Left lung (tissue), 14 donors: Measurements from ENCODE around the gene TRAF3IP1. TPM values are rescaled to one million over a fixed set of nuclear protein-coding genes. Genes with fewer than 3 reads are reported as not detected.
"Not testable (repeated sequence)": the region's sequence is repeated elsewhere in the genome, so short reads cannot be mapped to it uniquely, and the experiment has no call there.

Experiments used
- ATAC-seq: fragments of 200-7000 bp; cut with Tn5 transposase; one replicate; pipeline ENCODE4 v1.9.1; 2020; ENCODE audit warnings: moderate library complexity
- DNase-seq, 4 donors: peaks; one replicate each; pipeline ENCODE4 v3.0.0-alpha.2; 2013 to 2020
- H3K27ac ChIP-seq, 2 donors: fragments of 200-600 bp; sonication (generic) in 1 of 2; one replicate each; pipeline versions ENCODE4 v1.5.0 to v1.8.0; 2020 to 2021
- H3K27me3 ChIP-seq, 2 donors: fragments of 200-600 bp; sonication (generic) in 1 of 2; one replicate each; pipeline versions ENCODE4 v1.5.0 to v1.8.0; 2020 to 2021
- H3K36me3 ChIP-seq, 2 donors: fragments of 200-600 bp; sonication (generic) in 1 of 2; one replicate each; pipeline versions ENCODE4 v1.5.0 to v1.8.0; 2020 to 2021
- H3K4me1 ChIP-seq, 2 donors: fragments of 200-600 bp; one replicate each; pipeline ENCODE4 v1.8.0; 2021
- H3K4me3 ChIP-seq, 2 donors: fragments of 200-600 bp; sonication (generic) in 1 of 2; one replicate each; pipeline versions ENCODE4 v1.5.0 to v1.8.0; 2020 to 2021; ENCODE audit warnings: mild to moderate bottlenecking in 1 of 2
- H3K9me3 ChIP-seq, 2 donors: fragments of 200-600 bp; sonication (generic) in 1 of 2; one replicate each; pipeline versions ENCODE4 v1.5.0 to v1.8.0; 2020 to 2021
- intact Hi-C, 2 donors: fragments of 100-400 bp; cut with DNase I; formaldehyde crosslinking; loops; one replicate each; pipeline versions ENCODE4 v1.11.2 to v1.14.2; 2022
- long read RNA-seq, 12 donors: library from polyadenylated mRNA in 2 of 12; unstranded in 2 of 12; transcript quantifications; one replicate each; pipeline ENCODE4 v2.0.0 and lab custom pipeline, GENCODE V29; 2019 to 2026
- polyA plus RNA-seq, 6 donors: library from polyadenylated mRNA; unstranded; fragments of 120-200 nt; gene quantifications; one replicate each; pipeline ENCODE4 v1.2.1, GENCODE V29; 2013; ENCODE audit not compliant: insufficient read length in 6 of 6
- total RNA-seq, 2 donors: library from RNA; stranded (reverse); fragmentation: NEBNext Ultra II Directional; extraction: Animal tissue kit (Norgen Biotek cat#: 25700); gene quantifications; one replicate each; pipeline ENCODE4 v1.2.1, GENCODE V29; 2021
- TF ChIP-seq, protein P1 (sequence below), 2 donors: fragments of 200-600 bp; sonication (generic) in 1 of 2; IDR thresholded peaks; one replicate each; pipeline versions ENCODE4 v1.5.0 to v1.8.0; 2021; ENCODE audit warnings: antibody characterized with exemption in 2 of 2
- donor health status: DM: no; HTN: yes; CAD: no.
- donor health status: DM: no; HTN: no; CAD: no.

TRAF3IP1 gene, protein sequence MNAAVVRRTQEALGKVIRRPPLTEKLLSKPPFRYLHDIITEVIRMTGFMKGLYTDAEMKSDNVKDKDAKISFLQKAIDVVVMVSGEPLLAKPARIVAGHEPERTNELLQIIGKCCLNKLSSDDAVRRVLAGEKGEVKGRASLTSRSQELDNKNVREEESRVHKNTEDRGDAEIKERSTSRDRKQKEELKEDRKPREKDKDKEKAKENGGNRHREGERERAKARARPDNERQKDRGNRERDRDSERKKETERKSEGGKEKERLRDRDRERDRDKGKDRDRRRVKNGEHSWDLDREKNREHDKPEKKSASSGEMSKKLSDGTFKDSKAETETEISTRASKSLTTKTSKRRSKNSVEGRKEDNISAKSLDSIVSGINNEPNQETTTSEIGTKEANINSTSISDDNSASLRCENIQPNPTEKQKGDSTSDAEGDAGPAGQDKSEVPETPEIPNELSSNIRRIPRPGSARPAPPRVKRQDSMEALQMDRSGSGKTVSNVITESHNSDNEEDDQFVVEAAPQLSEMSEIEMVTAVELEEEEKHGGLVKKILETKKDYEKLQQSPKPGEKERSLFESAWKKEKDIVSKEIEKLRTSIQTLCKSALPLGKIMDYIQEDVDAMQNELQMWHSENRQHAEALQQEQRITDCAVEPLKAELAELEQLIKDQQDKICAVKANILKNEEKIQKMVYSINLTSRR
- total RNA-seq (10 to 100 TPM; 11.6 to 21.2 TPM), polyA plus RNA-seq (10 to 100 TPM; 17.8 to 22.6 (median 19.7) TPM)
- long read RNA-seq, donor 1, partial matches to known transcripts: 8 of 9 reads
- long read RNA-seq, donor 1, other reads (novel, unspliced or antisense): 0 of 9 reads
- long read RNA-seq, donor 2, partial matches to known transcripts: 9 of 10 reads
- long read RNA-seq, donor 2, other reads (novel, unspliced or antisense): 0 of 10 reads
- long read RNA-seq, donor 3, partial matches to known transcripts: 0 of 1 reads
- long read RNA-seq, donor 3, other reads (novel, unspliced or antisense): 0 of 1 reads
- long read RNA-seq, donor 4: 0 reads
- long read RNA-seq, donor 5, partial matches to known transcripts: 14 of 16 reads
- long read RNA-seq, donor 5, other reads (novel, unspliced or antisense): 0 of 16 reads
- long read RNA-seq, donor 6, partial matches to known transcripts: 6 of 6 reads
- long read RNA-seq, donor 6, other reads (novel, unspliced or antisense): 0 of 6 reads
- long read RNA-seq, donor 7: 0 reads
- long read RNA-seq, donor 8: 0 reads
- long read RNA-seq, donor 9: 0 reads
- long read RNA-seq, donor 10, partial matches to known transcripts: 0 of 1 reads
- long read RNA-seq, donor 10, other reads (novel, unspliced or antisense): 1 of 1 reads
- long read RNA-seq, donor 11, partial matches to known transcripts: 20 of 21 reads
- long read RNA-seq, donor 11, other reads (novel, unspliced or antisense): 0 of 21 reads
- long read RNA-seq, donor 12: 0 reads

DNA sequence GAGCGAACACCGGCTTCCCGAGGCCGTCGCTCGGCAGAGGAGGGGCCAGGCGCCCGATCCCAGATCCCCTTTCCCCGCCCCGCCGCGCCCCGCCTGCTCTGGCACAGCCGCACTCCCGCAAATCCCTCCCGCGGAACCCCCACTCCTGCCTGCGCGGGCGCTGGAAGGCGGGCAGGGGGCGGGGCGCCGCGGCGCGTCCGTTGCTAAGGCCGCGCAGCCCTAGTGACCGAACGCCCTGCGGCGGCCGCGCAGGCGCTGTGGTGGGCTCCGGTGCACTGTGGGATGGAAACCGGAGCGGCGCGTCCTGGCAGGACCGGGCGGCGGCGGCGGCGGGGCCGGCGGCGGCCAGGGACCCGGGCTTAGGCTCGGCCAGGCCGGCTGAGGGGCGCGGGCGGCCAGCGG, at the start of gene TRAF3IP1:
TSS of gene TRAF3IP1 (plus strand) at position 273 of the 402 bp plus-strand sequence. CDS start 145 bp downstream, outside the sequence.
- Histone ChIP-seq H3K4me3 (peak within 1 kb of the TSS; percentile 64 to 67), H3K27me3 (peaks cover 0 to 13% of the 10 kb centered on the region in 2 donors), H3K36me3 (no peaks in the 10 kb centered on the region), H3K9me3 (no peaks in the 10 kb centered on the region), H3K4me1 (peaks cover 7 to 21% of the 10 kb centered on the region in 2 donors), H3K27ac (peak within 1 kb of the TSS in 1 of 2 donors; percentile 34)
- TF ChIP-seq, protein P1, sequence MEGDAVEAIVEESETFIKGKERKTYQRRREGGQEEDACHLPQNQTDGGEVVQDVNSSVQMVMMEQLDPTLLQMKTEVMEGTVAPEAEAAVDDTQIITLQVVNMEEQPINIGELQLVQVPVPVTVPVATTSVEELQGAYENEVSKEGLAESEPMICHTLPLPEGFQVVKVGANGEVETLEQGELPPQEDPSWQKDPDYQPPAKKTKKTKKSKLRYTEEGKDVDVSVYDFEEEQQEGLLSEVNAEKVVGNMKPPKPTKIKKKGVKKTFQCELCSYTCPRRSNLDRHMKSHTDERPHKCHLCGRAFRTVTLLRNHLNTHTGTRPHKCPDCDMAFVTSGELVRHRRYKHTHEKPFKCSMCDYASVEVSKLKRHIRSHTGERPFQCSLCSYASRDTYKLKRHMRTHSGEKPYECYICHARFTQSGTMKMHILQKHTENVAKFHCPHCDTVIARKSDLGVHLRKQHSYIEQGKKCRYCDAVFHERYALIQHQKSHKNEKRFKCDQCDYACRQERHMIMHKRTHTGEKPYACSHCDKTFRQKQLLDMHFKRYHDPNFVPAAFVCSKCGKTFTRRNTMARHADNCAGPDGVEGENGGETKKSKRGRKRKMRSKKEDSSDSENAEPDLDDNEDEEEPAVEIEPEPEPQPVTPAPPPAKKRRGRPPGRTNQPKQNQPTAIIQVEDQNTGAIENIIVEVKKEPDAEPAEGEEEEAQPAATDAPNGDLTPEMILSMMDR (IDR thresholded peaks at IDR 0.05): no peak
- ATAC-seq: peak; percentile 98
- peak; percentile 88 to 98 (median 96) for DNase-seq
- intact Hi-C loops: no loop called here

DNA sequence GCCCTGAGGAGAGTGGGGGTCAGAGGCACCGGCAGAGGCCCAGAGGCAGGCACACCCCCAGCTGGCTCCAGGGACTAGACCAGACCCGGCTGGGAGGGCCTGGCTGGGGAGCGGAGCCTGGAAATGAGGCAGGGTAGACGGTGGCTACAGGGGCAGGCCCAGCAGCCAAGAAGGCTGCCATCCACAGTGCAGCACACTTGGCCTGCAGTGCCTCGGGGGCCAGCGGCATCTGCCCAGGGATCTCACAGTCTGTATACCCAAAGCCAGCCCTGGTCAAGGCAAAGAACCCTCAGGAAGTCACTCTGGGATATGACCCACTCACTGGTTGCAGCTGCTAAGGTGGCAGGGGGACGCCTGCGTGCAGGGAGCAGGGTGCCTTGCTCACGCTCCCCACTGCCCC, 49.7 kb upstream of the TRAF3IP1 start:
- intact Hi-C loops: no loop called here
- ATAC-seq (no peak), DNase-seq (peak in 1 of 4 donors; percentile 69)
- Histone ChIP-seq H3K36me3 (peaks cover 0 to 74% of the 10 kb centered on the region in 2 donors), H3K4me1 (peaks cover 0 to 14% of the 10 kb centered on the region in 2 donors), H3K27me3 (no peaks in the 10 kb centered on the region), H3K27ac (no peak overlapping the region), H3K9me3 (no peaks in the 10 kb centered on the region), H3K4me3 (no peak overlapping the region)
- TF ChIP-seq, protein P1 (IDR thresholded peaks at IDR 0.05): no peak

DNA sequence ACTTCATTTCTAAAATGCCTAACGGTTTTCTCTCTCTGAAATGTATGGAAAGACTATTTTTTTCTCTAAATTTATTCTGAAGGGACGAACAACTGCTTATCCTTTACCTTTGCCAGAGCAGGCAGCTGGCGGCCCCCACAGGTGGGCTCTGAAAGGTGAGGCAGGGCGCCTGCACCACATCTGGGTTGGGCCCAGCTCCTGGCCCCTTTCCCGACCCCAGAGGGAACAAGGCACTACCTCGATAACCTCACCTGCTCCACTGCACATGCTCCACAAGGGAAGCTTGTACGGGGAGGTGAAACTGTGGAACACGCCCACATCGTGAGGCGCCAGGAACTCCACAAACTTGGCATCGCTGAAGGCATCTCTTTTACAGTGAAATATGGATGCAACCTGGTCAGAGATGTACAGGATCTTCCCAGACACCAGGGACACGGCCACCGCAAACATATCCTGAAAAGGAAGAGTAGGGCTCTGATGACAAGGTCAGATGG, 49.2 kb upstream of the TRAF3IP1 start:
- intact Hi-C loops: no loop called here
- Histone ChIP-seq H3K27ac (no peak overlapping the region), H3K4me1 (peaks cover 0 to 14% of the 10 kb centered on the region in 2 donors), H3K4me3 (no peak overlapping the region), H3K36me3 (peaks cover 0 to 79% of the 10 kb centered on the region in 2 donors), H3K27me3 (no peaks in the 10 kb centered on the region), H3K9me3 (no peaks in the 10 kb centered on the region)
- ATAC-seq: no peak
- TF ChIP-seq, protein P1 (IDR thresholded peaks at IDR 0.05): no peak
- peak in 1 of 4 donors; percentile 57 for DNase-seq

DNA sequence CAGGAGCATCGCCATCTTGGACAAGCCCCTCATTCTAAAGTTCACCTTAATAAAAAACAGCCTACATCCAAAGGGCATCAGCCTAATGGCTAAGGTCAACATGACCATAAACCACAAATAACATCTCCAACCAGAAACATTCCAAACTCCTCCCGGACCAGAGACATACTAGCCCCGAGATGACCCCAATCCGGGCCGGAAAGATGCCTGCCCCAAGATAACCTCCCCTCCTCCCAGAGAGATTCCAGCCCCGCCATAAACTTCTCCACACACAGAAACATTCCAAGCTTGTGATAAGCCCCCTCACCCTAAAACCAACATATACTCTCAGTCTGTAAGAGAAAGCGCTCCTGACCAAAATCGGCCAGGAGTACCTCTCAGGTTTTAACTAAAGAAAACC, 48.6 kb upstream of the TRAF3IP1 start:
- peak in 1 of 4 donors; percentile 13 for DNase-seq
- H3K4me3 ChIP-seq, H3K27ac ChIP-seq, H3K27me3 ChIP-seq, intact Hi-C loops, H3K9me3 ChIP-seq, ATAC-seq: not testable (repeated sequence)
- Histone ChIP-seq H3K4me1 (peaks cover 0 to 14% of the 10 kb centered on the region in 2 donors), H3K36me3 (peaks cover 0 to 83% of the 10 kb centered on the region in 2 donors)

DNA sequence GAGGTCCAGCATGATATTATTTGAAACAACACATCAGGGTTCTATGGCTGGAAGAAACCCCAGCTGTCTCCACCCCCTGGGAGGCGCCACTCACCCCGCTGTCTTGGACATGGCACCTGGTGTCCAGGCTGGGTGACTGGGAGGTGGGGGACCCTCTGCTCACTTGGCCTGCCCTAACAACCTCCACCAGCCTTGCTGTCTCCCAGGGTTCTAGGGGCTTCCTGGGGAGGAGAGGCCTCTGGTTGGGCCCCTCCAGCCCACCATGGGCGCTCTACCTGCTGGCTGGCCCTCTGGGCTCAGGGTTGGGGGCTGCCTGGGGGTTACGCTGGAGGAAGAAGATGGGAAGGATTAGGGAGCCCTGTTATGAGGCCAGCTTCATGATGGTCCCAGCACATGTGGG, 48.2 kb upstream of the TRAF3IP1 start:
- TF ChIP-seq, protein P1 (IDR thresholded peaks at IDR 0.05): no peak
- ATAC-seq: no peak
- H3K4me3 ChIP-seq: no peak overlapping the region
- intact Hi-C loops: no loop called here
- peaks cover 0 to 82% of the 10 kb centered on the region in 2 donors for H3K36me3 ChIP-seq
- H3K27ac ChIP-seq: no peak overlapping the region
- DNase-seq: peak in 1 of 4 donors; percentile 58
- no peaks in the 10 kb centered on the region for H3K9me3 ChIP-seq
- peaks cover 0 to 14% of the 10 kb centered on the region in 2 donors for H3K4me1 ChIP-seq
- no peaks in the 10 kb centered on the region for H3K27me3 ChIP-seq

DNA sequence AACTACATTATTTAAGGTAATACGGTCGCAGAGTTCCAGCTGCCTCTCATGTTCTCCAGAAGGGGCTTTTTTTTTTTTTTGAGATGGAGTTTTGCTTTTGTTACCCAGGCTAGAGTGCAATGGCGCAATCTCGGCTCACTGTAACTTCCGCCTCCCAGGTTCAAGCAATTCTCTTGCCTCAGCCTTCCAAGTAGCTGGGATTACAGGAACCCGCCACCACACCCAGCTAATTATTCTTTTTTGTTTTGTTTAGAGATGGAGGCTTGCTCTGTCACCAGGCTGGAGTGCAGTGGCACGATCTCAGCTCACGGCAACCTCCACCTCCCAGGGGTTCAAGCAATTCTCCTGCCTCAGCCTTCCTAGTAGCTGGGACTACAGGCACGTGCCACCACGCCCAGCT, 46.9 kb upstream of the TRAF3IP1 start:
- H3K4me3 ChIP-seq, ATAC-seq, intact Hi-C loops, H3K27me3 ChIP-seq, H3K9me3 ChIP-seq: not testable (repeated sequence)
- peak in 1 of 4 donors; percentile 54 for DNase-seq
- Histone ChIP-seq H3K4me1 (peaks cover 0 to 14% of the 10 kb centered on the region in 2 donors), H3K27ac (peak overlapping the region in 1 of 2 donors; percentile 76), H3K36me3 (peaks cover 0 to 69% of the 10 kb centered on the region in 2 donors)
